Activated CD8-positive, alpha-beta T cell treated with anti-CD3 and anti-CD28 coated beads for 36 hours (primary cell): ENCODE measurements around the gene QSOX2. TPM values are rescaled to one million over a fixed set of nuclear protein-coding genes. Genes with fewer than 3 reads are reported as not detected.

Experiments used
- ATAC-seq: fragments of 200-7000 bp; cut with Tn5 transposase; one replicate; pipeline ENCODE4 v1.10.0; 2021; ENCODE audit warnings: mild to moderate bottlenecking, moderate library complexity
- CTCF ChIA-PET: fragments of 350-600 bp; sonication (Branson Sonifier 250); formaldehyde crosslinking; loops from one replicate; lab custom pipeline; 2021; ENCODE audit warnings: antibody characterized with exemption; lab: Charles Lee
- POLR2A ChIA-PET: fragments of 350-600 bp; sonication (Branson Sonifier 250); formaldehyde crosslinking; loops from one replicate; lab custom pipeline; 2021; ENCODE audit warnings: antibody characterized with exemption; lab: Charles Lee
- DNase-seq: peaks from one replicate; pipeline ENCODE4 v3.0.0-alpha.2; 2020
- H3K27ac Mint-ChIP-seq: one replicate; pipeline ENCODE4 v1.8.0; 2021; ENCODE audit warnings: mild to moderate bottlenecking, mixed read lengths
- H3K27me3 Mint-ChIP-seq: one replicate; pipeline ENCODE4 v1.8.0; 2021; ENCODE audit warnings: mixed read lengths
- H3K36me3 Mint-ChIP-seq: one replicate; pipeline ENCODE4 v1.8.0; 2021; ENCODE audit warnings: low read depth, mixed read lengths
- H3K4me1 Mint-ChIP-seq: one replicate; pipeline ENCODE4 v1.8.0; 2021; ENCODE audit warnings: low read depth, mixed read lengths
- H3K4me3 Mint-ChIP-seq: one replicate; pipeline ENCODE4 v1.8.0; 2021; ENCODE audit warnings: mild to moderate bottlenecking, moderate library complexity, mixed read lengths
- H3K9me3 Mint-ChIP-seq: one replicate; pipeline ENCODE4 v1.8.0; 2021; ENCODE audit warnings: mixed read lengths
- intact Hi-C: fragments of 100-400 bp; cut with micrococcal nuclease; formaldehyde crosslinking; loops from one replicate; pipeline ENCODE4 v1.10.0; 2022
- total RNA-seq, 2 experiments: library from RNA; stranded (reverse); gene quantifications; one replicate each; pipeline ENCODE4 v1.2.3, GENCODE V29; 2021
- TF ChIP-seq, protein P1 (sequence below): fragments of 200-600 bp; IDR thresholded peaks from one replicate; pipeline ENCODE4 v1.8.0; 2022; ENCODE audit warnings: antibody characterized with exemption, mild to moderate bottlenecking

The QSOX2 gene
- total RNA-seq, 2 experiments from 2014 or later = 21.0 to 21.5 TPM

DNA sequence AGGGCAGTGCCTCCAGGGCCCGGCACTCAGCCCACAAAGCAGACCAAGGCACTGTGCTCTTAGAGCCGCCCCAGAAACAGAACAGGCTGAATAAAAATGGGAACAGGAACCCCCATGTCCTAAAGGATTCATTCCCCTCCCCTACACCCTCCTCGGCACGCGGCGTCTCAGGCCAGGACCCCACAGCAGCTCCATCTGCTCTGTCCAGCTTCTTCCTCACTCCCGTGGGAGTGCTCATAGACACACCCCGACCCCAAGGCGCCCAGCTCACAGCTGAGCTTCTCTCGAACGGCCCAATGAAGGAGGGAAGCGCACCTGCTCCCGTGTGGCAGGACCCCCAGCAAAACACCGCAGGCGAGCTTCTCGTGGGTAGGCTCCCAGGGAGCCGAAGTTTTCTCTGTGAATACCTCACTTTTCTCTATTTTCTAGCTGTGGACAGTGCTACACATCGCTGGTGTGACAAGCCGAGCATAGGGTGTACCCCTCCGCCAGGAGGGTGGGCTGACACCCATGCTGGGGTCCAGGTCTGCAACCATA lies 15.4 kb upstream of the QSOX2 start:
- Mint-ChIP-seq H3K36me3 (no peaks in the 10 kb centered on the region), H3K27me3 (no peaks in the 10 kb centered on the region), H3K4me3 (no peak overlapping the region), H3K9me3 (no peaks in the 10 kb centered on the region), H3K4me1 (no peaks in the 10 kb centered on the region), H3K27ac (no peak overlapping the region)
- TF ChIP-seq, protein P1, sequence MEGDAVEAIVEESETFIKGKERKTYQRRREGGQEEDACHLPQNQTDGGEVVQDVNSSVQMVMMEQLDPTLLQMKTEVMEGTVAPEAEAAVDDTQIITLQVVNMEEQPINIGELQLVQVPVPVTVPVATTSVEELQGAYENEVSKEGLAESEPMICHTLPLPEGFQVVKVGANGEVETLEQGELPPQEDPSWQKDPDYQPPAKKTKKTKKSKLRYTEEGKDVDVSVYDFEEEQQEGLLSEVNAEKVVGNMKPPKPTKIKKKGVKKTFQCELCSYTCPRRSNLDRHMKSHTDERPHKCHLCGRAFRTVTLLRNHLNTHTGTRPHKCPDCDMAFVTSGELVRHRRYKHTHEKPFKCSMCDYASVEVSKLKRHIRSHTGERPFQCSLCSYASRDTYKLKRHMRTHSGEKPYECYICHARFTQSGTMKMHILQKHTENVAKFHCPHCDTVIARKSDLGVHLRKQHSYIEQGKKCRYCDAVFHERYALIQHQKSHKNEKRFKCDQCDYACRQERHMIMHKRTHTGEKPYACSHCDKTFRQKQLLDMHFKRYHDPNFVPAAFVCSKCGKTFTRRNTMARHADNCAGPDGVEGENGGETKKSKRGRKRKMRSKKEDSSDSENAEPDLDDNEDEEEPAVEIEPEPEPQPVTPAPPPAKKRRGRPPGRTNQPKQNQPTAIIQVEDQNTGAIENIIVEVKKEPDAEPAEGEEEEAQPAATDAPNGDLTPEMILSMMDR = no peak
- POLR2A ChIA-PET = interaction anchor here (1.2 kb wide), 1 partner anchor 1615 kb away, joined by 4 read pairs; no protein-coding TSS in a partner anchor
- DNase-seq (no peak), ATAC-seq (no peak)
- intact Hi-C loops = no loop called here
- CTCF ChIA-PET = no interaction called here

DNA sequence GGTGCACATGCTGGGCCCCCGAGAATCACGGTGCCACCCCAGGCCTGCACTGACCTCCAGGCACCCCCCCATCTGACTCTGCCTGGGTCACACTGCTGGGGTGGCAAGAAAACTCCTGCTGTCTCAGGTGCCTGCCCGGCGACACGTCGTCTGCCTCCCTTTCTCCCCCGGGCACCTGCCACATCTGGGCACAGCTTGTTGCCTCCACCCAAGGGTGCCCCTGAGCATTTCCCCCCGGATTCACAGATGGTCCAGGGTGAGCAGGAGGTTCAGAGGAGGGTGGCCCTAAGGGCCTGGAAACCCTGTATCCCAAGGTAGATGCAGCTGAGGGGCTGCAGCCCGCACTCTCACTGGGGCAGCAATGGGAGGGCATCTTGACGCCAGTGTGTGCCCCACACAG lies 14.9 kb upstream of the QSOX2 start:
- DNase-seq = no peak
- H3K27me3 Mint-ChIP-seq = no peaks in the 10 kb centered on the region
- CTCF ChIA-PET = no interaction called here
- H3K4me3 Mint-ChIP-seq = no peak overlapping the region
- no peak overlapping the region for H3K27ac Mint-ChIP-seq
- no peaks in the 10 kb centered on the region for H3K36me3 Mint-ChIP-seq
- no peaks in the 10 kb centered on the region for H3K9me3 Mint-ChIP-seq
- POLR2A ChIA-PET = no interaction called here
- TF ChIP-seq, protein P1 = no peak
- ATAC-seq = no peak
- intact Hi-C loops = no loop called here
- no peaks in the 10 kb centered on the region for H3K4me1 Mint-ChIP-seq

DNA sequence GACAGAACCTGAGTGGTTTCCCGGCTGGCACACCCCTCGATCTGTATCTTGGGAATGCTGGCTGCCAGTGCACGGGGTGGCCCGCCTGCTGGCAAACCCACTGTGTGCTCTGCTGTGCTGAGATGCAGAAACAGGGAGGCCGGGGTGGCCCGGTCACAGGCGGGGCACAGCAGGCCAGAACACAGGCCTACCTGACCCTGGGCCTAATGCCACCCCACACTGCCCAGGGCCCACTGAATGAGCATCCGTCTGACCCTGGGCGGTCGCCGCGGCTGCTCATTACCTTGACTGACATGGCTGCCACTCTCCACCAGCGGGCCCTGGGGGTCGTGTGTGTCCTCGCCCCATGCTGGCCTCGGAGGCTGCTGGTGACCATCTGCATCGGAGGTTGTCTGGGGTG lies 14.2 kb upstream of the QSOX2 start:
- ATAC-seq = no peak
- H3K9me3 Mint-ChIP-seq = no peaks in the 10 kb centered on the region
- no peak overlapping the region for H3K27ac Mint-ChIP-seq
- POLR2A ChIA-PET = no interaction called here
- TF ChIP-seq, protein P1 = no peak
- no peaks in the 10 kb centered on the region for H3K27me3 Mint-ChIP-seq
- H3K4me3 Mint-ChIP-seq = no peak overlapping the region
- H3K4me1 Mint-ChIP-seq = no peaks in the 10 kb centered on the region
- CTCF ChIA-PET = no interaction called here
- DNase-seq = no peak
- no peaks in the 10 kb centered on the region for H3K36me3 Mint-ChIP-seq
- intact Hi-C loops = no loop called here

DNA sequence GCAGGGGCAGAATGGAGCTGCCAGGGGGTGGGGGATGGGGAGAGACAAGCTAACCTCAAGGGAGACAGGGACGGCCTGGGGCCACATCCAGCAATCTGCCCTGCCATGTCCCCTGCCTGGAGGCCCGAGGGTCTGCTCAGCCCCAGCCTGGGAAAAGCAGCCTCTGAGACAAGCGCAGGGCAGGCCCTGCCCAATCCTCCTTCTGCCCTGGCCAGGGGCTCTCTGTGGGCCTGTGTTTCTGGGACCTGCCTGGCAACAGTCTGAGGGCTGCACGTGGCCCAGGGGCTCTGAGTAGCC lies 13.9 kb upstream of the QSOX2 start:
- ATAC-seq (no peak), DNase-seq (no peak)
- Mint-ChIP-seq H3K9me3 (no peaks in the 10 kb centered on the region), H3K4me1 (no peaks in the 10 kb centered on the region), H3K27me3 (no peaks in the 10 kb centered on the region), H3K36me3 (no peaks in the 10 kb centered on the region), H3K4me3 (no peak overlapping the region), H3K27ac (no peak overlapping the region)
- ChIA-PET POLR2A (interaction anchor here (0.6 kb wide), 1 partner anchor 370 kb away, joined by 4 read pairs; no protein-coding TSS in a partner anchor), CTCF (no interaction called here)
- TF ChIP-seq, protein P1 = no peak
- intact Hi-C loops = no loop called here

DNA sequence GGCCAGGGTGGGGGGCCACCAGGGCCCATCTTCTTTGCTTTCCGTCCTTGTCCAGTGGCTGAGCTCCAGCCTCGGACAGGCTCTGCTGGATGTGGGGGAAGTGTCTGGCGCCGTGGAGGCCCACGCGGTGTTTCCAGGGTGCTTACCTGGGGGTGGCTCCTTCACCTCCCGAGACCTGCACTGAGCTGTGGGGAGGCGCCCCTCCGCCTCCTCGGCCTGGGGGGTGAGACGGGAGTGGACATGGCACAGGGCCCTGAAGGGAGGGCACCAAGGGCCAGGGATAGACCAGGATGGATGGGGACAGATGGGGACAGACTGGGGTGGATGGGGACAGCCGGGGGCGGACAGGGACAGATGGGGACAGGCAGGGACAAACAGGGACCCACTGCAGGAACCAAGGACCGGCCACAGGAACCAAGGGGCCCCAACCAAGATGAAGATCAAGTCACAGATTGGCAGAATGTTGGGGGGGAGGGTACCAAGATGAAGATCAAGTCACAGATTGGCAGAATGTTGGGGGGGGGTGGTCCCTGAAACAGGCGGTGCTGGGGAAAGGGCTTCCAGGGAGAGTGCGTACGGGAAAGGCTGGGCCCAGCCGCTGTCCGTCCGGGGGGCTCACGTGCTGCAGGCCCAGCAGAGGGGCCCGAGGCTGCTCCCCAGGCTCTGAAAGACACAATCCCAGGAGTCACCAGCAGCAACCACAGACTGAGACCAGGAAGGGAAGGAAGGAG lies 13.3 kb upstream of the QSOX2 start:
- intact Hi-C loops = no loop called here
- H3K4me1 Mint-ChIP-seq = no peaks in the 10 kb centered on the region
- ChIA-PET CTCF (no interaction called here), POLR2A (interaction anchor here (0.6 kb wide), 1 partner anchor 370 kb away, joined by 4 read pairs; no protein-coding TSS in a partner anchor)
- H3K9me3 Mint-ChIP-seq = no peaks in the 10 kb centered on the region
- no peak for ATAC-seq
- no peak overlapping the region for H3K27ac Mint-ChIP-seq
- no peak for DNase-seq
- TF ChIP-seq, protein P1 = no peak
- H3K36me3 Mint-ChIP-seq = no peaks in the 10 kb centered on the region
- H3K4me3 Mint-ChIP-seq = no peak overlapping the region
- no peaks in the 10 kb centered on the region for H3K27me3 Mint-ChIP-seq
